Urothelium cell line (cell line): ENCODE data around the gene CTBP2.
"Not testable (repeated sequence)": the region's sequence is repeated elsewhere in the genome, so short reads cannot be mapped to it uniquely, and the experiment has no call there.

Source experiments
- DNase-seq: peaks from one replicate; pipeline ENCODE4 v3.0.0; 2011; ENCODE audit warnings: low spot score, mixed read lengths
- FAIRE-seq: peaks from 2 replicates; lab custom pipeline; 2011; peaks lifted over from hg19 to GRCh38; lab: Jason Lieb, UNC

Gene CTBP2

GRCh38 chr10:124990671-124991625 lies 169.4 kb downstream of the CTBP2 start:
- FAIRE-seq, result no peak
- no peak for DNase-seq

- DNase-seq, result no peak
- no peak for FAIRE-seq
Measured at GRCh38 chr10:124989526-124989925, 170.8 kb downstream of the CTBP2 start.

GRCh38 chr10:124988753-124989152 lies 171.6 kb downstream of the CTBP2 start:
- DNase-seq, FAIRE-seq: not testable (repeated sequence)

- FAIRE-seq, result no peak
Measured at GRCh38 chr10:124987788-124988187, 172.6 kb downstream of the CTBP2 start.

GRCh38 chr10:124985162-124985561 lies 175.2 kb downstream of the CTBP2 start:
- no peak for DNase-seq
- no peak for FAIRE-seq

More at GRCh38 chr10:124987788-124988187, 172.6 kb downstream of the CTBP2 start:
- no peak for DNase-seq

- DNase-seq (no peak), FAIRE-seq (no peak)
Measured at GRCh38 chr10:124984376-124984775, 176.0 kb downstream of the CTBP2 start.

GRCh38 chr10:124983321-124983720 lies 177.0 kb downstream of the CTBP2 start:
- no peak for FAIRE-seq
- no peak for DNase-seq

GRCh38 chr10:124978376-124978725 lies 182.0 kb downstream of the CTBP2 start:
- no peak for FAIRE-seq
- no peak for DNase-seq

GRCh38 chr10:124977648-124978375 lies 182.6 kb downstream of the CTBP2 start:
- DNase-seq, result no peak
- no peak for FAIRE-seq

- FAIRE-seq (no peak), DNase-seq (no peak)
Measured at GRCh38 chr10:124977161-124977560, 183.2 kb downstream of the CTBP2 start.

- DNase-seq (no peak), FAIRE-seq (no peak)
Measured at GRCh38 chr10:124975977-124976514, 184.3 kb downstream of the CTBP2 start.

- DNase-seq (no peak), FAIRE-seq (no peak)
Measured at GRCh38 chr10:124974131-124974530, 186.2 kb downstream of the CTBP2 start.

GRCh38 chr10:124972637-124973036 lies 187.7 kb downstream of the CTBP2 start:
- DNase-seq (no peak), FAIRE-seq (no peak)

- FAIRE-seq, result no peak
Measured at GRCh38 chr10:124971276-124971675, 189.1 kb downstream of the CTBP2 start.

GRCh38 chr10:124967255-124967654 lies 193.1 kb downstream of the CTBP2 start:
- FAIRE-seq, result no peak
- no peak for DNase-seq

More at GRCh38 chr10:124971276-124971675, 189.1 kb downstream of the CTBP2 start:
- DNase-seq, result no peak

GRCh38 chr10:124966008-124966407 lies 194.4 kb downstream of the CTBP2 start:
- DNase-seq, result no peak
- no peak for FAIRE-seq

GRCh38 chr10:124963866-124964720 lies 196.3 kb downstream of the CTBP2 start:
- no peak for FAIRE-seq
- no peak for DNase-seq

- DNase-seq (no peak), FAIRE-seq (no peak)
Measured at GRCh38 chr10:124962421-124962820, 197.9 kb downstream of the CTBP2 start.

- FAIRE-seq (no peak), DNase-seq (no peak)
Measured at GRCh38 chr10:124961248-124961570, 199.2 kb downstream of the CTBP2 start.

GRCh38 chr10:124959564-124959963 lies 200.8 kb downstream of the CTBP2 start:
- no peak for DNase-seq
- FAIRE-seq, result no peak
